Stomach (tissue), 4 donors: ENCODE data around the gene CTNNA3.

ENCODE experiments used
- CTCF ChIP-seq, 7 experiments: fragments of 450-650 bp in 4 of 7; fragments of 200-600 bp in 3 of 7; sonication (generic) in 3 of 7; IDR thresholded peaks; one replicate each; pipeline ENCODE4 v1.5.1; 2016 to 2019; ENCODE audit warnings: antibody characterized with exemption in 7 of 7, control low read depth in 2 of 7, mild to moderate bottlenecking in 1 of 7
- POLR2A ChIP-seq, 4 donors: fragments of 450-650 bp; IDR thresholded peaks; one replicate each; pipeline ENCODE4 v1.6.1; 2016; ENCODE audit warnings: antibody characterized with exemption in 4 of 4, control low read depth in 2 of 4, mild to moderate bottlenecking in 1 of 4, moderate library complexity in 1 of 4

GRCh38 chr10:67696679-67697078 lies 684 bp upstream of the CTNNA3 start:
- TF ChIP-seq POLR2A (IDR thresholded peaks at IDR 0.05) = no peak
- TF ChIP-seq CTCF (IDR thresholded peaks at IDR 0.05) = no peak
